K562 (cell line): ENCODE data around the gene RNF181. TPM values are rescaled to one million over a fixed set of nuclear protein-coding genes. Genes with fewer than 3 reads are reported as not detected.

Experiments used
- AFF4 ChIP-seq: sonication (generic); formaldehyde crosslinking; IDR thresholded peaks from 2 replicates; pipeline ENCODE4 v1.8.0; 2023; ENCODE audit warnings: mild to moderate bottlenecking, missing genetic modification reagents
- ATF7 ChIP-seq: fragments of 450-650 bp; IDR thresholded peaks from 2 replicates; pipeline ENCODE4 v1.7.1; 2014; ENCODE audit warnings: mild to moderate bottlenecking, moderate library complexity
- BHLHE40 ChIP-seq: IDR thresholded peaks from 2 replicates; pipeline ENCODE4 v1.6.1; 2011; ENCODE audit warnings: low read length, improper control_type of control experiment
- CREBBP ChIP-seq: IDR thresholded peaks from one replicate; pipeline ENCODE4 v1.6.1; 2012; ENCODE audit warnings: low read depth, mild to moderate bottlenecking, control low read depth, inconsistent platforms, low read length
- DIDO1 ChIP-seq: fragments of 450-650 bp; IDR thresholded peaks from 2 replicates; pipeline ENCODE4 v1.6.1; 2016; ENCODE audit warnings: low read depth, missing biosample characterization, missing genetic modification characterization
- EWSR1 ChIP-seq: fragments of 450-650 bp; IDR thresholded peaks from 2 replicates; pipeline ENCODE4 v1.6.1; 2018; ENCODE audit warnings: borderline replicate concordance, mild to moderate bottlenecking, low read depth, moderate library complexity; ENCODE audit not compliant: partially characterized antibody
- FOXK2 ChIP-seq, 2 experiments: fragments of 450-650 bp; IDR thresholded peaks in 1 of 2; conservative IDR thresholded peaks in 1 of 2; 2 replicates each; pipeline ENCODE4 v1.6.1; 2016; ENCODE audit warnings: low read depth in 2 of 2, mild to moderate bottlenecking in 1 of 2
- ILK ChIP-seq: fragments of 450-650 bp; IDR thresholded peaks from 2 replicates; pipeline ENCODE4 v1.6.1; 2016; ENCODE audit warnings: missing genetic modification characterization, low read depth, mild to moderate bottlenecking, missing compliant biosample characterization, moderate library complexity, borderline replicate concordance
- MNT ChIP-seq, 2 experiments: fragments of 450-650 bp; conservative IDR thresholded peaks; 2 replicates each; pipeline ENCODE4 v1.6.1; 2017; ENCODE audit warnings: mild to moderate bottlenecking in 2 of 2, moderate library complexity in 2 of 2
- MXI1 ChIP-seq: IDR thresholded peaks from 2 replicates; pipeline ENCODE4 v1.6.1; 2011; ENCODE audit warnings: low read depth, mild to moderate bottlenecking, improper control_type of control experiment, low read length
- NFIC ChIP-seq: fragments of 450-650 bp; IDR thresholded peaks from 2 replicates; pipeline ENCODE4 v1.6.1; 2017; ENCODE audit warnings: mild to moderate bottlenecking, inconsistent platforms
- PHF21A ChIP-seq: fragments of 450-650 bp; IDR thresholded peaks from 2 replicates; pipeline ENCODE4 v1.6.1; 2017; ENCODE audit warnings: low read depth, borderline replicate concordance
- POLR2AphosphoS2 ChIP-seq: IDR thresholded peaks from 2 replicates; pipeline ENCODE4 v1.6.1; 2012; ENCODE audit warnings: low read length, improper control_type of control experiment
- RB1 ChIP-seq: fragments of 450-650 bp; IDR thresholded peaks from 2 replicates; pipeline ENCODE4 v1.6.1; 2017; ENCODE audit warnings: low read depth, mild to moderate bottlenecking
- SAP30 ChIP-seq: fragments of 200-600 bp; sonication (generic); IDR thresholded peaks from 2 replicates; pipeline ENCODE4 v1.6.1; 2012; ENCODE audit warnings: borderline replicate concordance, low read depth, mild to moderate bottlenecking, moderate library complexity, low read length, control low read depth, inconsistent platforms; ENCODE audit not compliant: insufficient read depth, poor library complexity, severe bottlenecking
- SRF ChIP-seq, 2 experiments: fragments of 250-450, 450-650 bp in 1 of 2; sonication (Bioruptor Pico) in 1 of 2; sonication (generic) in 1 of 2; formaldehyde crosslinking; IDR thresholded peaks; 2 replicates each; pipeline versions ENCODE4 v1.5.0 to v1.5.1; 2020 to 2022; ENCODE audit warnings: mild to moderate bottlenecking in 1 of 2, missing genetic modification reagents in 1 of 2
- TCF3 ChIP-seq: sonication (generic); formaldehyde crosslinking; IDR thresholded peaks from 2 replicates; pipeline ENCODE4 v1.4.0; 2020; ENCODE audit warnings: mild to moderate bottlenecking, missing genetic modification reagents
- XRCC3 ChIP-seq: fragments of 450-650 bp; IDR thresholded peaks from 2 replicates; pipeline ENCODE4 v1.6.1; 2017; ENCODE audit warnings: mild to moderate bottlenecking, moderate library complexity
- ZKSCAN3 ChIP-seq: fragments of 250-450 bp; sonication (Bioruptor Pico); IDR thresholded peaks from 2 replicates; pipeline ENCODE4 v1.4.0; 2020
- ZNF280B ChIP-seq: fragments of 250-450 bp; sonication (Bioruptor Pico); IDR thresholded peaks from 2 replicates; pipeline ENCODE4 v1.5.1; 2021; ENCODE audit warnings: mild to moderate bottlenecking
- polyA plus RNA-seq, 8 experiments: library from polyadenylated mRNA; depleted of rRNA in 4 of 8; stranded (reverse) in 5 of 8; unstranded in 3 of 8; fragments of >200 nt; fragmentation: Nextera tagmentation in 2 of 8; fragmentation: Illumina TruSeq in 1 of 8; extraction: Ambion mirVana in 2 of 8; extraction: Trizol in 1 of 8; gene quantifications; 2 replicates each; pipeline versions ENCODE4 v1.2.1 to v1.2.3, GENCODE V29; 2011 to 2014; ENCODE audit warnings: inconsistent platforms in 1 of 8, missing spikeins in 1 of 8
- total RNA-seq, 7 experiments: library from RNA; depleted of rRNA in 6 of 7; stranded (reverse); fragments of >200 nt in 6 of 7; fragmentation: Illumina TruSeq in 2 of 7; extraction: Trizol in 2 of 7; gene quantifications; 2 replicates each; pipeline versions ENCODE4 v1.2.1 to v1.2.3, GENCODE V29; 2011 to 2021; ENCODE audit warnings: low replicate concordance in 1 of 7

Gene RNF181
- total and polyA plus RNA-seq, 9 of the 15 experiments (the other 6 are each of a cell fraction or from before 2014, with no cell fraction given) = 139 to 492 (median 253) TPM

- TF ChIP-seq SRF (CRISPR knock-in tag; IDR thresholded peaks at IDR 0.05) (no peak), ATF7 (peak; percentile 79; the same call in 1 of the 2 replicates), MXI1 (peak; percentile 60; the same call in 1 of the 2 replicates), RB1 (peak; percentile 65; the same call in 1 of the 2 replicates), AFF4 (0 out of 2 replicates have a peak, but pooled peaks have one; percentile 51), DIDO1 (tag) (peak; percentile 53; the same call in 1 of the 2 replicates), BHLHE40 (0 out of 2 replicates have a peak, but pooled peaks have one; percentile 19), EWSR1 (no peak), ZNF280B (CRISPR knock-in tag) (no peak), SAP30 (peak; percentile 27), ILK (tag) (no peak), MNT (conservative IDR thresholded peaks at IDR 0.05) (peak in 1 of 2 experiments; percentile 73; a peak in 2 of 4 replicates), FOXK2 (conservative IDR thresholded peaks at IDR 0.05 in 1 of 2, IDR thresholded peaks at IDR 0.05 in 1 of 2; ENCODE audit: low read depth in 2 of 2) (peak; percentile 68 to 80; a peak in 2 of 4 replicates), NFIC (no peak; the same call in 1 of the 2 replicates), XRCC3 (no peak), PHF21A (no peak), ZKSCAN3 (CRISPR knock-in tag) (no peak), POLR2AphosphoS2 (peak; percentile 72; the same call in 1 of the 2 replicates), TCF3 (CRISPR knock-in tag) (no peak), CREBBP (no peak)
Observed at GRCh38 chr2:85561280-85562212, 34.0 kb upstream of the RNF181 start, which contains the start of gene GGCX (continued).
